Measurements from ENCODE around the gene MRPL21. TPM values are rescaled to one million over a fixed set of nuclear protein-coding genes. Genes with fewer than 3 reads are reported as not detected.

MRPL21 gene
- total and polyA plus RNA-seq, 2 of the 13 experiments (the other 11 are each of a cell fraction or from before 2014, with no cell fraction given), result 61.5 to 100 TPM

GRCh38 chr11:68845351-68846002 lies 58.2 kb downstream of the MRPL21 start (continued):
- TF ChIP-seq MIER2 (CRISPR knock-in tag; IDR thresholded peaks at IDR 0.05) (peak; percentile 77; the same call in 1 of the 2 replicates), ATF7-NPFF (CRISPR knock-in tag; IDR thresholded peaks at IDR 0.05; ENCODE audit: low read depth) (peak; percentile 65), AGO2 (optimal IDR thresholded peaks at IDR 0.05; ENCODE audit: low read depth, low read length) (no peak), TRIM22 (IDR thresholded peaks at IDR 0.05) (no peak), JARID2 (CRISPR knock-in tag; IDR thresholded peaks at IDR 0.05; ENCODE audit: insufficient replicate concordance) (no peak), NR0B2 (CRISPR knock-in tag; IDR thresholded peaks at IDR 0.05) (peak; percentile 61), HCFC1 (IDR thresholded peaks at IDR 0.05; ENCODE audit: low read depth, low read length) (no peak), GATA4 (IDR thresholded peaks at IDR 0.05; ENCODE audit: borderline replicate concordance, low read depth) (peak; percentile 82; the same call in 1 of the 2 replicates), MAFK (conservative IDR thresholded peaks at IDR 0.05 in 1 of 2, IDR thresholded peaks at IDR 0.05 in 1 of 2; ENCODE audit: low read length in 2 of 2) (peak; percentile 85 to 90), KLF9 (CRISPR knock-in tag; IDR thresholded peaks at IDR 0.05; ENCODE audit: low read depth) (0 out of 2 replicates have a peak, but pooled peaks have one; percentile 29), ZNF383 (CRISPR knock-in tag; IDR thresholded peaks at IDR 0.05; ENCODE audit: borderline replicate concordance) (no peak; the same call in 1 of the 2 replicates), ZNF350 (CRISPR knock-in tag; IDR thresholded peaks at IDR 0.05; ENCODE audit: borderline replicate concordance, low read depth) (peak; percentile 75), SKI (IDR thresholded peaks at IDR 0.05; ENCODE audit: partially characterized antibody) (peak; percentile 97), ELF4 (CRISPR knock-in tag; IDR thresholded peaks at IDR 0.05; ENCODE audit: borderline replicate concordance) (no peak), ZNF432 (CRISPR knock-in tag; IDR thresholded peaks at IDR 0.05; ENCODE audit: borderline replicate concordance) (no peak), CREB1 (IDR thresholded peaks at IDR 0.05) (peak; percentile 75), CREB1 (CRISPR knock-in tag; IDR thresholded peaks at IDR 0.05) (peak; percentile 84), MLX (CRISPR knock-in tag; IDR thresholded peaks at IDR 0.05) (peak; percentile 96), MEIS1 (CRISPR knock-in tag; IDR thresholded peaks at IDR 0.05; ENCODE audit: borderline replicate concordance) (peak; percentile 83; the same call in 1 of the 2 replicates), FOXC1 (CRISPR knock-in tag; IDR thresholded peaks at IDR 0.05; ENCODE audit: borderline replicate concordance) (0 out of 2 replicates have a peak, but pooled peaks have one; percentile 2), KAT7 (CRISPR knock-in tag; IDR thresholded peaks at IDR 0.05; ENCODE audit: borderline replicate concordance) (no peak; the same call in 1 of the 2 replicates), ZNF333 (CRISPR knock-in tag; IDR thresholded peaks at IDR 0.05; ENCODE audit: borderline replicate concordance) (peak; percentile 58; the same call in 1 of the 2 replicates), CTCF (CRISPR knock-in tag; IDR thresholded peaks at IDR 0.05) (0 out of 2 replicates have a peak, but pooled peaks have one; percentile 22), ZNF230 (CRISPR knock-in tag; IDR thresholded peaks at IDR 0.05) (0 out of 2 replicates have a peak, but pooled peaks have one; percentile 45), ATAD3A (CRISPR knock-in tag; IDR thresholded peaks at IDR 0.05) (no peak), ZNF292 (CRISPR knock-in tag; IDR thresholded peaks at IDR 0.05; ENCODE audit: borderline replicate concordance, low read depth) (peak; percentile 96; the same call in 1 of the 2 replicates), ZNF33A (CRISPR knock-in tag; IDR thresholded peaks at IDR 0.05; ENCODE audit: borderline replicate concordance) (0 out of 2 replicates have a peak, but pooled peaks have one; percentile 33)

Data from HepG2 (cell line).